GM21515 (cell line): ENCODE results near the gene KMT2D.

Experiments used
- ATAC-seq: cut with Tn5 transposase; IDR thresholded peaks from one replicate; pipeline ENCODE4 v1.9.1; 2021; ENCODE audit not compliant: unreplicated experiment

Gene KMT2D, protein sequence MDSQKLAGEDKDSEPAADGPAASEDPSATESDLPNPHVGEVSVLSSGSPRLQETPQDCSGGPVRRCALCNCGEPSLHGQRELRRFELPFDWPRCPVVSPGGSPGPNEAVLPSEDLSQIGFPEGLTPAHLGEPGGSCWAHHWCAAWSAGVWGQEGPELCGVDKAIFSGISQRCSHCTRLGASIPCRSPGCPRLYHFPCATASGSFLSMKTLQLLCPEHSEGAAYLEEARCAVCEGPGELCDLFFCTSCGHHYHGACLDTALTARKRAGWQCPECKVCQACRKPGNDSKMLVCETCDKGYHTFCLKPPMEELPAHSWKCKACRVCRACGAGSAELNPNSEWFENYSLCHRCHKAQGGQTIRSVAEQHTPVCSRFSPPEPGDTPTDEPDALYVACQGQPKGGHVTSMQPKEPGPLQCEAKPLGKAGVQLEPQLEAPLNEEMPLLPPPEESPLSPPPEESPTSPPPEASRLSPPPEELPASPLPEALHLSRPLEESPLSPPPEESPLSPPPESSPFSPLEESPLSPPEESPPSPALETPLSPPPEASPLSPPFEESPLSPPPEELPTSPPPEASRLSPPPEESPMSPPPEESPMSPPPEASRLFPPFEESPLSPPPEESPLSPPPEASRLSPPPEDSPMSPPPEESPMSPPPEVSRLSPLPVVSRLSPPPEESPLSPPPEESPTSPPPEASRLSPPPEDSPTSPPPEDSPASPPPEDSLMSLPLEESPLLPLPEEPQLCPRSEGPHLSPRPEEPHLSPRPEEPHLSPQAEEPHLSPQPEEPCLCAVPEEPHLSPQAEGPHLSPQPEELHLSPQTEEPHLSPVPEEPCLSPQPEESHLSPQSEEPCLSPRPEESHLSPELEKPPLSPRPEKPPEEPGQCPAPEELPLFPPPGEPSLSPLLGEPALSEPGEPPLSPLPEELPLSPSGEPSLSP (N-terminal part only)

DNA sequence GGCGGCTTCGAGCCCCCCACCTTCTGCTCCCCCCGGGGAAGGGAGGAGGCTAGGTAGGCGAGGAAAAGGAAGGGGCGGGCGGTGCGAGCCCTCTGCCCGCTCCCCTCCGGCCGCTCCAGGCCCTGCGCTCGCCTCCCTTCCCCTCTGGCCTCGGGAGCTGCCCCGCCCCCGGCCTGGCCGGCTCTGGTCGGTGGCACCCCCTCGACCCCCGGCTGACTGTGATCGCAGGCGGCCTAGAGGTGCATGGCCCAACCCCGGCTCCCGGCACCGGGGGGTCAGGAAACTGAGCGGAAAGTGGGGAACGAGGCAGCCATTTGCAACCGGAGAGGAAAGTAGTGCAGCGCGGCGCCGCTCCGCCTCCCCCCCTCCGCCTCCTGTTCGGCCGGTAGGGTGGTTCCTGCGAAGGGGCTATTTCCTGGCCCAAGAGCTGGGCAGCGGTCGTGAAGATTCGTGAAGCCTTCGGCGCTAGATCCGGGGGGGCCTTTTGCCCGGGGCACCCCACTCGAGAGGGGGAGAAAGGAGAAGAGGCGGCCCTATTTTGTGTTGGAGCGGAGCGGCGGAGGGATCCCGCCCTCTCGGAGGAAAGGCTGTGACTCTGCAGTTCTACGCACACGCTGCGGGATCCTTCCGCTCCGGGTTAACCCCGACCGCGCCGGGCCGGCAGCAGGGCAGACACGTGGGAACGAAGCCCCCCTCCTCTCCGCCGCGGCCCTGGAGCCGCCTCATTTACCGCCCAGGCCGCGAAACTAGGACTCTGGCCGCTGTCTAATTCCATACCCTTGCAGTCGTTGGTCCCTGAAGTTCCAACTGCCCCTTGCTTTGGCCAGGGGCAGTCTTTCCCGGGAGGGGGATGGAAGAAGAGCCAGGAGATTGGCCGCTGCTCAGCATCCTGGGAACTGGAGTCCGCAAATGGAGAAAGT is at the start of gene KMT2D:
Gene KMT2D, minus strand, starts transcription at position 558 of the 920 bp plus-strand sequence. CDS start 5,470 bp downstream, outside the sequence.
- peak; percentile 43 for ATAC-seq

DNA sequence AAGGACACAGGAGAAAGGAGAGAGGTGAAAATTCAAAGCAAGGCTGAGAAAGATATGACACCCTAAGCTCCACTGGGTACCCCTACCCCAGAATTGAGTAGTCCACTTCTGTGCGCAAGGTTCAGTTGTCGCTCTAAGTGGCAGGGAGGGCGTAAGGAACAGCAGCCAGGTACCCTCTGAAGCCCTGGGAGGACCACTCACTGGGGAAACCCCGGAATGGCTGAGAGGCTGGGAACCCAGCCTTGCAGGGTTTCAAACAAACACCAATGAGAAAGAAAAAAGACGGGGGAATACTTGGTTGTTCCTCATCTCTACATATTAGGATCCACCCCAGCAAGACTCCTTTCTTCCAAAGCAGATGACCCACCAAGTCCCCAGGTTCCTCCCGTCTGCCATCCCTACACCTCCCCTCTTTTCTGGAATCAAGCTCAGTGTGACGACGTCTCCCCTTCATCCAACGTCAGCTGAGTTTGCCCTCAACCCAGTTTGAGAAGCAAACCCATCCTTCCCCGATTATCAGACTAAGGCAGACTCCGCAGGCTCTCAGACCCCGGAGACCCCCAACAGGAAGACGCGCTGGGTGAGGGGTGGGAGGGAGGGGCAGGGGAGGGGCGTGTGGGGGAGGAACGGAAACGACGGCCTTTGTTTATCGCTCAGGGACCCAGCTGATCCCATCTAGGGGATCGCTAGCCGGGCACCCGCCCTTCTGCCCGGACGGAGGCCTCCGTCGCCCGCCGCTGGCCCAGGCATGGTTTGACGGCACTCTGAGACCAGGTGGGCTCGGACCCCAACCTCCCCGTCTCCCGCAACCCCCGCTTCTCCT is 49.3 kb upstream of the KMT2D start:
- peak; percentile 13 for ATAC-seq

DNA sequence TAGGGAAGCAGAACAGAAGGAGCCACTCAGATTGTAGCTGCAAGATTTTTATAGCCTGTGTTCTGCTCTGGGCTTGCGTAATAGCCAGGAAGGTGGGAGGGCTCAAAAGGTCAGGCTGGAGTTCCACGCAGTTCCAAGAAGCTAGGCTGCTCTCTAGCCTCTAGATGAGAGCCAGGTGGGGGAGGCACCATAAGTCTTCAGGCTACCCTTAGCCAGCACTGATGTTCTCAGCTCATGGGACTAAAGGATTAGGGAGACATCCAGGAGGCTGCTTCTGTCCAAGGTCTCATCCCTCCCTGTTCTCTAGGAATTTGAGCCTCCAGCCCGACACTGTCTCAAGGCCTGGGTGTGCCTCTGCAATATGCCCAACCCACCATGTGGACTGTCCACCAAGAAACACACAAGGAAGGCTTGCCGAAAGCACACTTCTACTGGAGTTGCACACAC is 48.4 kb upstream of the KMT2D start:
- no peak for ATAC-seq

DNA sequence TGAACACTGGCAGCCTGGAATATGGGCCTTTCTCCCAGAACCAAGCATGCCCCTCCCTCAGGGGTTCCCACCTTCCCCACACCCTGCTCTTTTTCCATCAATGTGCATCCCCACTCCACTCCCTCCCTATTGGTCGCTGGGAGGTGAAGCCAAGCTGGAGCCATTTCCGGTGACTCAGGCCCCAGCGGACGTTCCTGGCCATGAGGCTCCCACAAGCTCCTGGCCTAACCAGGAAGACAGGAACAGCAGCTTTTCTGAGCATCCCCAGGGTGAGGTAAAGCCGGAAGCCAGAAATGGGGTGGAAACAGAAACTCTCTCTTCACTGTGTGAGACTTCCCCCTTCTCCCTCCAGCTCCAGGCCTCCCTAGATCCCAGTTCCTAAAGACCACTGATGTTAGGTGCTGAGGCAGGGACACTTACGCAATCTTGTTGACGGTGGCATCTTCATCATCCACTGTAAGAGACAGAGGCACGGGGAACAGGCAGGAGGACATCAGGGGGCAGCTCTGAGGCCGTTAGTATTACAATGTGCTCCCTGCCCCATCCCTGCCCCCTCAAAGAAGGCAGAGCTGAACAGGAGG is 45.0 kb upstream of the KMT2D start:
- ATAC-seq, result no peak

DNA sequence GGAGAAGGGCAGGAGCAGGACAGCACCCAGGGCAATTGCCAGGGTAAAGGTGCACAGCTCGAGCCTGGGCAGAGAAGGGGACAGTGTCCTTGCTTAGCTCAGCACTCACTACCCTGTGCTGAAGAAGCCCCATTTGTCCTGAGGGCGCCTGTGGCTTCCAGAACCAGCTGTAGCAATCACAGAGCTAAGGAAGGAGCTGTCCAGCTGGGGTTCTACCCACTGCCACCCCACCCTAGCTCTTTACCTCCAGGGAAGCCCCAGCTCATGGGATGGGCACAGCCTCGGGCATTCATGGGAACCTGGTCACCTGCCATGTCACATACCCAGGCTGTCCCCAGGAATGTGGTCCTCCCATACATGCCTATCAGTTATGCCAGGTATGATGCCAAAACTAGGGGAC is 44.2 kb upstream of the KMT2D start:
- no peak for ATAC-seq

DNA sequence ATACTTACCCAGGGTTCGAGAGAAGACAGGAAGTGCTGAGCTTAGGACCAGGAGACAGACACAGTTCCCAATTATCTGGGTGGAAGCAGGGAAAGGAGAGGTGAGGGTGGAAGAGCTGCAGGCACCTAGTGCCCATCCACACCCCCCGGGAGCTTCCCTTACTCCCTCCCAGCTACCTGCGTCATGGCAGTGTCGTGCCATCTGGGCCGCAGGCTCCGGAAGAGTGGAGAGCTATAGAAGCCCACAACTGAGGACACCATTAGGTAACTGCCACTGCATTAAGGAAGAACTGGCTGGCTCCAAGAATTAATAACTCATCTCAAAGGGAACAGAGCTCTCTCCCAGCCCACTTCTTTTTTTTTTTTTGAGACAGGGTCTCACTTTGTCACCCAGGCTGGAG is 39.8 kb upstream of the KMT2D start:
- ATAC-seq, result no peak

DNA sequence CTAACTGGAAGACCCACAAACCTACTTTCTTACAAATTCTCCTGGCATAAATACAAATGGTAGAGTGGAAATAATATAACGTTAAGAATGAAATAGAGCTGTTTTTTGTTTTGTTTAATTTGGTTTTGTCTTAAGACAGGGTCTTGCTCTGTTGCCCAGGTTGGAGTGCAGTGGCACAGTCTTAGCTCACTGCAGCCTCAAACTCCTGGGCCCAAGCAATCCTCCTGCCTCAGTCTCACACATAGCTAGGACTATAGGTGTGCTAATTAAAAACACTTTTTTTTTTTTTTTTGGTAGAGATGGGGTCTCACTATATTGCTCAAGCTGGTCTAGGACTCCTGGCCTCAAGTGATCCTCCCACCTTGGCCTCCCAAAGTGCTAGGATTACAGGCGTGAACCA is 38.1 kb upstream of the KMT2D start:
- ATAC-seq, result no peak

DNA sequence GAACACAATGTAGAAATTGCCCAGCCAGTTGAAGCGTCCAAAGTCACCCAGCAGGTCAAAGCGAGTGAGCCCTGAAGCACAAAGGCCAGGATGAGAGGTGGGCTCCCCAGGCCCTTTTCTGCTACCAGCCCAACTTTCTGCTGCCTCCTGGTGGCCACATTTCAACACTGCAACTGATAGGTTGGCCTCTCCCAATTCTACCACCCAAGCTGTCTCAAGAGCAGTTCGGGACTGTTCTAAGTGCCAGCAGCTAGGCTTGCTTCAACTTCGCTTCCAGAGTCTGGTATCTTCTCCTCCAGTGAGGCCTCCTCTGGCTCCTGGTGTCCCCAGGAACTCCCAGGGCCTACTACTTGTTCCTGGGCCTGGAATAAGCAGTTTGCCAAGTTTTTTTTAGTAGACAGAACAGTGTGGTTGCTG is 37.4 kb upstream of the KMT2D start:
- ATAC-seq, result no peak

DNA sequence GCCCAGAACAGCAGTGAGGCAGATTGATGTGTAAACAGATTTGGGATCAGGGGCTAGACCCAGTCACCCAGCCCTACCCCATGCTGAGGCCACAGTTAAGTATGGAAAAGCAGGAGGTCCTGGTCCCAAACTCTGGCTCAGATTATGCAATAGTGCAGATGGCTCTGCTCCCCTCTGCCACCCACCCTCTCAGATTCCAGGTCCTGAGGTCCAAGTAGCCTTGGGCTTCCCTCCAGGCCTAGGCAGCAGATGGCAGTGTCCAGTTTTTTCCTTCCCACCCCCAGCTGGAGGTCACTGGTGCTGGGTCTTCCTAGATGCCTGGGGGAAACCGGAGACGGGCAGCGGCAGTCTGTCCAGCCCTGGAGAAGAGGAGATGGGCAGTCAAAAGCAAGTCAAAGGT is 36.8 kb upstream of the KMT2D start:
- no peak for ATAC-seq

DNA sequence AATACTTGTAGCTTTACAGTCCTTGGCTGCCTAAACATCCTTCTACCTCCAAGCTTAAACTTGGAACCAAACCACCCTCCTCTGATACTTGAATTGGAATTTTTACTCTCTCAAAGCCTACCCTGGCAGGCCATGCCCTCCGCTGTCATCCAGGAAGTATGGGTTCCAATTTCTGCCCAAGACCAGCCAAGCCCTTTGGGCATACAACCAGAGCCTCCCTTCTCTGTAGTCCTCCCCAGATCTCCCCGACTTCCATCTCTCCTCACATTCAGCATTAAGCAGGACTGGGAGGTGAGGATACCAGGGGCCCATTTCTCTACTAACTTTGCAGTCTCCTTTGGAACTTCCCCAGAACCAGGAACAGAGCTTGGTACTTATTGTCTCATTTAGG is 34.4 kb upstream of the KMT2D start:
- ATAC-seq, result no peak

DNA sequence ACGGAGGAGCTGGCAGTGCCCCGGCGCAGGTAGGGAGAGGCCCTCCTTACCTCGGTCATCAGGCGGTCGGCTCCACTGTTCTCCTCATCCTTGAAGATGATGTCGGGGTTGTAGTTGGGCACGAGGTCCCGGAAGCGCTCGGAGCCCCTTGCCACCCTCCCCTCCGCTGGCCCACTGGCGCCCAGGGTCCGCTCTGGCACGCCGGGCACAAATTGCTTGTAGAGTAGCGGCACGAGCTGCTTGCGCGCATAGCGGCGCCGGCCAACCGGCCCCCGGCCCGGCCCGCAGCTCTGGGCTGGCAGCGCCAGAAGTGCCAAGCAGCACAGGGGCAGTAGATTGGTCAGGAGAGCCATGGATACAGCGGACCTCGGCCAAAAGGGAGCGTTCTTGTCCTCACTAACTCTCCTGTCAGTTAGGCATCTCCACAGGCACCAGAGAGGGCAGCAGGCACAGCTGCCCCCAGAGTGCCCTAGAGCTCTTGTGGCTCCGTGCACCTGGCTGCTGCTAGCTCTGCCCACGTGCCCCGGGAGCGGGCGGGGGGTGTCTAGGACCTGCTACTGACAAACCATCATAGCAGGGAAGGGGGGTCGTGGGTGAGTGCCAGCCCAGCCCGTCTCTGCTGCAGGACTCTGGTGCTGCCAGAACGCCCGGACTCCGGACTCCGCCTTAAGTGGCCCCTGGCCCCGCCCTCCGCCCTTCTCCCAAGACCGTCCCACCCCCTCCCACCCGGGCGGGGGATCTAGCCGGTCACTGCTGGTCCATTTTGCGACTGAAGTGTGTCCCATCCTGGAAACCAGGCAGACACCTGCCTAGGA is 33.8 kb upstream of the KMT2D start, which contains the start of gene DHH:
Gene DHH, minus strand, starts transcription at position 642 of the 815 bp plus-strand sequence. Its CDS starts 289 bp downstream, at position 353.
- ATAC-seq, result no peak

DNA sequence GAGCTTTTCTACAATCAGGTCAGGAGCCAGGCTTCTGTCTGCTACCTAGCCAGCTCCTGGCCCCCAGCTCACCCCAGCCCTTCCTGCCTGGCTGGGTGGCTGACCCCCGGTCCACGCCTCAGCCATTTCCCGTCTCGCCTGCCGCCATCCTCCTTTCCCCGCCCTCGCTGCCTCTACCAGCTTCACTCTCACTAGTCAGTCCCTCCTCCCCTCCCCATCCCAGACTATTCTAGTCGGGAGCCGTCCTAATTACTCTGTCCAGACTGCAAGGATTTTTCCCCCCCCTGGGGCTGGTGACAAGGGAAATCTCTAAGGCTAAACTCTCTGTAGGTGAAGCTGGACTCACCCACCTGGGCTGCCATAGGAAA is 33.2 kb upstream of the KMT2D start:
- ATAC-seq, result no peak

DNA sequence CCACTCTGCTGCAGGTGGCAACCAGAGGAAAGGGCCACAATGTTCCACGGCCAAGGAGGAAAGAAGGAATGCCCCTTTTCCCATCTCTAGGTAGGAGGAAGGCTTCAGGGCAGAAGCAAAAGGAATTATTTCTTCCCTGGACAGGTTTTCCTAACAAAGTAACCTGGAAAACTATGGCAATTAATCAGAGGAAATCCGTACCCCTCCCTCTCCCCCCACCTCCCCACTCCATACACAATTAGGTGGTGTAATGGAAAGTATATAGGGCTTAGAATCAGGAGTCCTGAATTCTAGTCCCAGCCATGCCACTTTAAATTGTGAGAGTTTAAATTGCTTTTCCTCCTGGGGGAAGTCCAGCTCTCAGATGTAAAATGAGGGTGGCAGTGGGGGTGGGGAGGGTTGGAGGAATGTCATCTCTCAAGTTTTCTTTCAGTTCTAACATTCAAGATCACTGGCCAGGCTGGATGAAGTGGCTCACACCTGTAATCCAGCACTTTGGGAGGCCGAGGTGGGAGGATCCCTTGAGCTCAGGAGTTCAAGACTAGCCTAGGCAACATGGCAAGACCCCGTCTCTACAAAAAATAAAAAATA is 32.3 kb upstream of the KMT2D start:
- no peak for ATAC-seq

DNA sequence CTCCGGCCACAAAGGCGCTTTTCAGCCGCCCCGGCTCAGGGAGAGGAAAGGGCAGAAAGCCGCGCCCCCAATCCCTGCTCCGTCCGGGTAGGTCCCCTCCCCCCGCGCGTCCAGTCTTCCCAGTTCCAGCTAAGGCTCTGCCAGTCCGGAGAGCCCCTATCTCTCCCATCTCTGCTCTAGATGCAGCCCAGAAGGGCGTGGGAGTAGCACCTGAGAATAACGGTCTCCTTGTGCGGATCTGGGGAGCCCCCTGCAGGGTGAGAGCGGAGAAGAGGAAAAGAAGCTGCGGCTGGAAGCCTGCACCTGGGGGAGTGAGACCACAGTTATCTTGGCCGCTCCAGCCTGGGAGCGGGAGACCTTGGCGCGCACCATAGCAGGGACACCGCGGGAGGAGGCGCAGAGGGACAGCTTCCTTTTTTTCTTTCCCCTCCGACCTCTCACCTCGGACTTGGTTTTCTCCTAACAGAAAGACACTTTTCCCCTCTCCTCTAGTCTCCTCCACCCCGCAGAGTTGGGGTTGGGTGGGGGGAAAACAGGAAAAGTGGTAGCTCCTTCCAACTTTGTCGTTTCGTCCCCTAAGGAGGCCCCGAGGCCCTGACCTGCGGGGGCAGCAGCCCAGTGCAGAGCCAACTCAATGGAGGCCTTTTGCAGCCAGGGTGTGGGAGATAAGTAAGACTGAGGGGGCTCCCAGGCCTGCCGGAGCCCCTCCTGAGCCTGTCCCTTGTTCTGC is 31.7 kb upstream of the KMT2D start:
- ATAC-seq, result no peak

DNA sequence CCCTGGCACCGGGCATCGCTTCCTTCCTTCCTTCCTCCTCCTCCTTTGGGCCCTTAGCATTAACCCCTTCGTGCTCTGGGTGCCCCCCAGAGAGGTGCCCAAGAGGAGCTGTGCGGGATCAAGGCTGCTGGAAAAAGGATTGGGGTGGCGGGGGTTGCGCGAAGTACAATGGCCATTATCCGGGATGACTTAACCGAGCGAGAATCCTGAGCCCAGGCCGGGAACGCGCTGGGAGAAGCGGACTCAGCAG is 31.2 kb upstream of the KMT2D start:
- ATAC-seq, result no peak

DNA sequence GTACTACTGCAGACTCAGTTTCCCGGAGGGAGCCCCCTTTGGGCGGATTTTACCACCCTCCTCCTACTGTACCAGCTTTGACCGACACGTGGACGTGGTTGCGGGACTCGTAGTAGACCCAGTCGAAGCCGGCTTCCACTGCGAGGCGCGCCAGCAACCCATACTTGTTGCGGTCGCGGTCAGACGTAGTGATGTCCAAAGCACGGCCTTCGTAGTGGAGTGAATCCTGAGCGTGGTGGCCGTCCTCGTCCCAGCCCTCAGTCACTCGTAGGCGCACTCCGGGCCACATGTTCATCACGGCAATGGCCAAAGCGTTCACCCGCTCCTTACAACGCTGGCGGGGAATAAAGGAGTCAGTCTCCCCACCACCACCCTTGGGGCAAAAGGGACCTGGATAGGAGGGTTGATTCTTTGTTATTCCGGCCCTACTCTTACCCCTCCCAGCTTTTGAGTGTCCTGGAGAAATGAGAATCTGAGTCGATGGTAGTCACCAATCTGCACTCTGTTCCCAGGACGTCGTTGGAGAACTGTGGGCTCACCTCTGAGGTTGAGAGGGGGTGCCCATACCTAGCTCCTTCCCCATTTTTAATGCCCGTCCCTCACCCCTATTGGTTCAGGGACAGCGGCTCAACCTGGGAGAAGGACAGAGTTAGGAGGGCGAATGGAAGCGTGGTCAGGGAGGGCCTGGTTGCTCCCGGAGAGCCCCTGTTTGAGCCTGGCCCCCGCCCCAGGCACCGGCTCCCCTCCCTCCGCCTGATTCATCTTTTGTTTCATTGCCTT is 30.7 kb upstream of the KMT2D start:
- no peak for ATAC-seq
